K562 (cell line): ENCODE results near the gene HOXB3. TPM values are rescaled to one million over a fixed set of nuclear protein-coding genes. Genes with fewer than 3 reads are reported as not detected.

Experiments
- CTCFL ChIP-seq: IDR thresholded peaks from 2 replicates; pipeline ENCODE4 v1.6.1; 2011; ENCODE audit warnings: borderline replicate concordance, low read depth, mild to moderate bottlenecking, moderate library complexity, low read length; ENCODE audit not compliant: insufficient read depth, poor library complexity, severe bottlenecking
- CUX1 ChIP-seq: fragments of 200-800 bp; sonication (Bioruptor generic); IDR thresholded peaks from 2 replicates; pipeline ENCODE4 v1.6.1; 2016; ENCODE audit warnings: missing genetic modification characterization, missing compliant biosample characterization
- RFX5 ChIP-seq: IDR thresholded peaks from 2 replicates; pipeline ENCODE4 v1.6.1; 2011; ENCODE audit warnings: low read depth, mild to moderate bottlenecking, improper control_type of control experiment, low read length
- ZNF316 ChIP-seq: fragments of 450-650 bp; IDR thresholded peaks from 2 replicates; pipeline ENCODE4 v1.6.1; 2016
- ZNF518B ChIP-seq: fragments of 250-450 bp; sonication (Bioruptor Pico); IDR thresholded peaks from 2 replicates; pipeline ENCODE4 v1.5.0; 2021; ENCODE audit warnings: mild to moderate bottlenecking, moderate library complexity
- polyA plus RNA-seq, 8 experiments: library from polyadenylated mRNA; depleted of rRNA in 4 of 8; stranded (reverse) in 5 of 8; unstranded in 3 of 8; fragments of >200 nt; fragmentation: Nextera tagmentation in 2 of 8; fragmentation: Illumina TruSeq in 1 of 8; extraction: Ambion mirVana in 2 of 8; extraction: Trizol in 1 of 8; gene quantifications; 2 replicates each; pipeline versions ENCODE4 v1.2.1 to v1.2.3, GENCODE V29; 2011 to 2014; ENCODE audit warnings: inconsistent platforms in 1 of 8, missing spikeins in 1 of 8
- total RNA-seq, 7 experiments: library from RNA; depleted of rRNA in 6 of 7; stranded (reverse); fragments of >200 nt in 6 of 7; fragmentation: Illumina TruSeq in 2 of 7; extraction: Trizol in 2 of 7; gene quantifications; 2 replicates each; pipeline versions ENCODE4 v1.2.1 to v1.2.3, GENCODE V29; 2011 to 2021; ENCODE audit warnings: low replicate concordance in 1 of 7
- TF ChIP-seq, protein P1 (sequence below), 2 experiments: IDR thresholded peaks; 2 replicates each; pipeline ENCODE4 v1.6.1; 2011; ENCODE audit warnings: borderline replicate concordance in 1 of 2, control low read depth in 1 of 2, low read depth in 1 of 2, low read length in 1 of 2, mild to moderate bottlenecking in 1 of 2, mixed read lengths in 1 of 2, moderate library complexity in 1 of 2; ENCODE audit not compliant: insufficient read depth in 1 of 2, insufficient read length in 1 of 2, poor library complexity in 1 of 2, severe bottlenecking in 1 of 2; ENCODE audit errors: extremely low read depth in 1 of 2
- TF ChIP-seq, protein P2 (sequence below): IDR thresholded peaks from 2 replicates; pipeline ENCODE4 v1.6.1; 2011; ENCODE audit not compliant: insufficient read length; ENCODE audit errors: extremely low read depth

The HOXB3 gene
- total and polyA plus RNA-seq, 9 of the 15 experiments (the other 6 are each of a cell fraction or from before 2014, with no cell fraction given) = 2.4 to 41.3 (median 20.2) TPM

DNA sequence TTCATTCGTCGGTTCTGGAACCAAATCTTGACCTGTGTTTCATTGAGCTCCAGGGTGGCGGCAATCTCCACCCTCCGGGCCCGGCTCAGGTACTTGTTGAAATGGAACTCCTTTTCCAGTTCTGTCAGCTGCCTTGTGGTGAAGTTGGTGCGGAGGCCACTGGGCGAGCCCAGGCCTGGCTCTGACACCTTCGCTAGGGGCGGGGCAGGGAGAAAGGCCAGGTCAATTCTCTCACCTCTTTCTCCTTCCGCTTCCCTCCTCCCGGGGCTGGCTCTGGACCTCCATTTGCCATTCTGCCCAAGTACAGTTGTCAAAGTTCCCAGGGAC, 60.4 kb downstream of the HOXB3 start (continued):
- TF ChIP-seq, protein P1, sequence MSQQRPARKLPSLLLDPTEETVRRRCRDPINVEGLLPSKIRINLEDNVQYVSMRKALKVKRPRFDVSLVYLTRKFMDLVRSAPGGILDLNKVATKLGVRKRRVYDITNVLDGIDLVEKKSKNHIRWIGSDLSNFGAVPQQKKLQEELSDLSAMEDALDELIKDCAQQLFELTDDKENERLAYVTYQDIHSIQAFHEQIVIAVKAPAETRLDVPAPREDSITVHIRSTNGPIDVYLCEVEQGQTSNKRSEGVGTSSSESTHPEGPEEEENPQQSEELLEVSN (IDR thresholded peaks at IDR 0.05; ENCODE audit: borderline replicate concordance in 1 of 2, extremely low read depth in 1 of 2, insufficient read depth in 1 of 2, insufficient read length in 1 of 2, low read depth in 1 of 2, low read length in 1 of 2, poor library complexity in 1 of 2, severe bottlenecking in 1 of 2) = no peak
- TF ChIP-seq ZNF316 = no peak
- TF ChIP-seq CUX1 (CRISPR knock-in tag) = no peak
- TF ChIP-seq ZNF518B (CRISPR knock-in tag) = no peak
- no peak for TF ChIP-seq RFX5
- TF ChIP-seq, protein P2, sequence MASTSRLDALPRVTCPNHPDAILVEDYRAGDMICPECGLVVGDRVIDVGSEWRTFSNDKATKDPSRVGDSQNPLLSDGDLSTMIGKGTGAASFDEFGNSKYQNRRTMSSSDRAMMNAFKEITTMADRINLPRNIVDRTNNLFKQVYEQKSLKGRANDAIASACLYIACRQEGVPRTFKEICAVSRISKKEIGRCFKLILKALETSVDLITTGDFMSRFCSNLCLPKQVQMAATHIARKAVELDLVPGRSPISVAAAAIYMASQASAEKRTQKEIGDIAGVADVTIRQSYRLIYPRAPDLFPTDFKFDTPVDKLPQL = no peak
- TF ChIP-seq CTCFL = no peak
